SK-N-SH treated with all-trans-retinoic acid at 6 μM for 48 hours (cell line): ENCODE measurements around the gene PACS1.

Experiments
- ATAC-seq: fragments of 200-7000 bp; cut with Tn5 transposase; 3 replicates; pipeline ENCODE4 v1.9.1; 2020; ENCODE audit warnings: mild to moderate bottlenecking, moderate library complexity
- CSDC2 ChIP-seq: fragments of 250-450 bp; sonication (Bioruptor Pico); IDR thresholded peaks from 2 replicates; pipeline ENCODE4 v1.5.0; 2020; ENCODE audit warnings: mild to moderate bottlenecking, moderate library complexity
- GLIS3 ChIP-seq: fragments of 250-450 bp; sonication (Bioruptor Pico); IDR thresholded peaks from 2 replicates; pipeline ENCODE4 v1.5.0; 2020; ENCODE audit warnings: mild to moderate bottlenecking, moderate library complexity
- ISL1 ChIP-seq: fragments of 250-450 bp; sonication (Bioruptor Pico); IDR thresholded peaks from 2 replicates; pipeline ENCODE4 v2.1.2; 2022; ENCODE audit warnings: mild to moderate bottlenecking, moderate library complexity
- OSR1 ChIP-seq: fragments of 250-450 bp; sonication (Bioruptor Pico); IDR thresholded peaks from 2 replicates; pipeline ENCODE4 v1.8.0; 2022; ENCODE audit warnings: moderate library complexity, mild to moderate bottlenecking, inconsistent platforms
- SNAI2 ChIP-seq: fragments of 250-450 bp; sonication (Bioruptor Pico); IDR thresholded peaks from 2 replicates; pipeline ENCODE4 v1.5.0; 2020; ENCODE audit warnings: mild to moderate bottlenecking, moderate library complexity
- TCF4 ChIP-seq: fragments of 250-450 bp; sonication (Bioruptor Pico); IDR thresholded peaks from 2 replicates; pipeline ENCODE4 v1.8.0; 2021; ENCODE audit warnings: mild to moderate bottlenecking, moderate library complexity, borderline replicate concordance
- TOX ChIP-seq: fragments of 250-450 bp; sonication (Bioruptor Pico); IDR thresholded peaks from 2 replicates; pipeline ENCODE4 v1.8.0; 2021; ENCODE audit warnings: mild to moderate bottlenecking, moderate library complexity, borderline replicate concordance
- TSHZ2 ChIP-seq: fragments of 250-450 bp; sonication (Bioruptor Pico); IDR thresholded peaks from 2 replicates; pipeline ENCODE4 v1.5.0; 2020; ENCODE audit warnings: mild to moderate bottlenecking, moderate library complexity
- ZC3H10 ChIP-seq: fragments of 250-450 bp; sonication (Bioruptor Pico); IDR thresholded peaks from 2 replicates; pipeline ENCODE4 v1.5.1; 2021; ENCODE audit warnings: mild to moderate bottlenecking, moderate library complexity
- ZFP3 ChIP-seq: fragments of 250-450 bp; sonication (Bioruptor Pico); IDR thresholded peaks from 2 replicates; pipeline ENCODE4 v1.5.0; 2020; ENCODE audit warnings: mild to moderate bottlenecking, moderate library complexity
- ZFP30 ChIP-seq: fragments of 450-650 bp; formaldehyde crosslinking; IDR thresholded peaks from 2 replicates; pipeline ENCODE4 v1.5.0; 2022; ENCODE audit warnings: mild to moderate bottlenecking, moderate library complexity
- ZNF565 ChIP-seq: fragments of 450-650 bp; formaldehyde crosslinking; conservative IDR thresholded peaks from 2 replicates; pipeline ENCODE4 v1.5.0; 2020; ENCODE audit warnings: low read depth, mild to moderate bottlenecking, moderate library complexity
- ZNF8 ChIP-seq: fragments of 450-650 bp; formaldehyde crosslinking; IDR thresholded peaks from 2 replicates; pipeline ENCODE4 v1.5.0; 2020; ENCODE audit warnings: mild to moderate bottlenecking, moderate library complexity
- TF ChIP-seq, protein P1 (sequence below): fragments of 250-450 bp; sonication (Bioruptor Pico); IDR thresholded peaks from 2 replicates; pipeline ENCODE4 v1.8.0; 2021; ENCODE audit warnings: low read depth, mild to moderate bottlenecking, moderate library complexity, borderline replicate concordance
- TF ChIP-seq, protein P2 (sequence below): fragments of 250-450 bp; sonication (Bioruptor Pico); IDR thresholded peaks from 2 replicates; pipeline ENCODE4 v1.8.0; 2020; ENCODE audit warnings: mild to moderate bottlenecking, moderate library complexity, borderline replicate concordance

PACS1 gene

DNA sequence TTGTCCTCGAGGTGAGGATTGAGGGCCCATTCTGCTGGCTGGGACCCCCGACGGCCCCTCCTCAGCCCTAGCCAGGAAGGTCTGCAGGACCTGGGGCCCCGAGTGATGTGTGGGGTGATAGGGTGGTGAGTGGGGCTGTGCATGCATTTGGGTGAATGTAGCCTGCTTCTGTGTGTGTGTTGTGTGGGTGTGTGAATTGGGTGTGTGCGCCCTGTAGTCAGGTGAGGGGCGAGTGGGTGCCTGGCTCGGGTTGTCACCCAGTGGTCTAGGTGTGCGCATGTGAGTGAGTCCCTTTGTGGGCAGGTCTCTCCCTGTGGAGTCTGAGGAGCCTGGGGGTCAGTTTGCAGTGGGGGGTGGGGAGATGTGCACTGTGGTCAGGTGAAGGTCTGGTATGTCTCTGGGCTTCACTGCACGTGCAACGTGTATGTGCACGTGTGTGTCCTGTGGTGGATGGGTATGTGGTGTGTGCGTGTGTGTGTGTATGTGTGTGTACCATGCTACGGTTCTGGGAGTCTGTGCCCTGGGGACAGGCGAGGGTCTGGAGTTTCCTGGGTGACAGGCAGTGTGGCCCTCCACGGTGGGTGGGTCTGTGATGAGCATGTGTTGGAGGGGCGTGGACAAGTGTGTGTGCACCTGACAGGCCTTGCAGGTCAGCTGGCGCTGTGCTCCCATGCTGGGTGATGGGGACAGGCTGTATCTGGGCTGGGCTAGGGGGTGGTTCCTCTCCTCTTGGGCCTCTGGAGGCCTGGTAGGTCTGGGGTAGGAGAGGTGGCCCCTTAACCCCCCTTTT is 222.7 kb downstream of the PACS1 start:
- no peak for ATAC-seq
- TF ChIP-seq TSHZ2 (CRISPR knock-in tag), result no peak
- no peak for TF ChIP-seq GLIS3
- TF ChIP-seq OSR1 (CRISPR knock-in tag), result no peak
- TF ChIP-seq, protein P1, sequence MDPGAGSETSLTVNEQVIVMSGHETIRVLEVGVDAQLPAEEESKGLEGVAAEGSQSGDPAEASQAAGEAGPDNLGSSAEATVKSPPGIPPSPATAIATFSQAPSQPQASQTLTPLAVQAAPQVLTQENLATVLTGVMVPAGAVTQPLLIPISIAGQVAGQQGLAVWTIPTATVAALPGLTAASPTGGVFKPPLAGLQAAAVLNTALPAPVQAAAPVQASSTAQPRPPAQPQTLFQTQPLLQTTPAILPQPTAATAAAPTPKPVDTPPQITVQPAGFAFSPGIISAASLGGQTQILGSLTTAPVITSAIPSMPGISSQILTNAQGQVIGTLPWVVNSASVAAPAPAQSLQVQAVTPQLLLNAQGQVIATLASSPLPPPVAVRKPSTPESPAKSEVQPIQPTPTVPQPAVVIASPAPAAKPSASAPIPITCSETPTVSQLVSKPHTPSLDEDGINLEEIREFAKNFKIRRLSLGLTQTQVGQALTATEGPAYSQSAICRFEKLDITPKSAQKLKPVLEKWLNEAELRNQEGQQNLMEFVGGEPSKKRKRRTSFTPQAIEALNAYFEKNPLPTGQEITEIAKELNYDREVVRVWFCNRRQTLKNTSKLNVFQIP (CRISPR knock-in tag), result no peak
- TF ChIP-seq, protein P2, sequence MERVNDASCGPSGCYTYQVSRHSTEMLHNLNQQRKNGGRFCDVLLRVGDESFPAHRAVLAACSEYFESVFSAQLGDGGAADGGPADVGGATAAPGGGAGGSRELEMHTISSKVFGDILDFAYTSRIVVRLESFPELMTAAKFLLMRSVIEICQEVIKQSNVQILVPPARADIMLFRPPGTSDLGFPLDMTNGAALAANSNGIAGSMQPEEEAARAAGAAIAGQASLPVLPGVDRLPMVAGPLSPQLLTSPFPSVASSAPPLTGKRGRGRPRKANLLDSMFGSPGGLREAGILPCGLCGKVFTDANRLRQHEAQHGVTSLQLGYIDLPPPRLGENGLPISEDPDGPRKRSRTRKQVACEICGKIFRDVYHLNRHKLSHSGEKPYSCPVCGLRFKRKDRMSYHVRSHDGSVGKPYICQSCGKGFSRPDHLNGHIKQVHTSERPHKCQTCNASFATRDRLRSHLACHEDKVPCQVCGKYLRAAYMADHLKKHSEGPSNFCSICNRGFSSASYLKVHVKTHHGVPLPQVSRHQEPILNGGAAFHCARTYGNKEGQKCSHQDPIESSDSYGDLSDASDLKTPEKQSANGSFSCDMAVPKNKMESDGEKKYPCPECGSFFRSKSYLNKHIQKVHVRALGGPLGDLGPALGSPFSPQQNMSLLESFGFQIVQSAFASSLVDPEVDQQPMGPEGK (CRISPR knock-in tag), result no peak
- TF ChIP-seq ZFP3 (CRISPR knock-in tag), result no peak
- TF ChIP-seq ISL1 (CRISPR knock-in tag), result no peak
- TF ChIP-seq ZNF8 (CRISPR knock-in tag), result no peak

DNA sequence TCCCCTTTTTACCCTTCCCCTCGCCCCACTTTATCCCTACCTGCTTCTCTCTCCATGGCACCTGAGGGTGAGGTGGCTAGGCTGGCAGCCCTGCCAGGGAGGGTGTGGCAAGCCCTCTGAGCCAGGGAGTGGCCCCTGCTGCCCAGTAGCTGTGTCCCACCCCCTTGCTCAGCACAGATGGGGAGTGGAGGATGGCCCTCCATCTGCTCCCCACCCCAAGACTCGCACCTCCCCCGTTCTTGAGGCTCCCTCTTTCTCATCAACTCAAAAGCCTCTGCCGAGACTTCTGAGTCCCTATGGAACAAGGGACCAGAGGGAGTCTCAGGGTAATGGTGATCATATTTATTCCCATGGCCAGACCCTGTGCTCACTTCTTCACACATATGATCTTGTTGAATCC is 223.3 kb downstream of the PACS1 start:
- no peak for ATAC-seq
- TF ChIP-seq SNAI2 (CRISPR knock-in tag) (no peak), CSDC2 (CRISPR knock-in tag) (no peak)

DNA sequence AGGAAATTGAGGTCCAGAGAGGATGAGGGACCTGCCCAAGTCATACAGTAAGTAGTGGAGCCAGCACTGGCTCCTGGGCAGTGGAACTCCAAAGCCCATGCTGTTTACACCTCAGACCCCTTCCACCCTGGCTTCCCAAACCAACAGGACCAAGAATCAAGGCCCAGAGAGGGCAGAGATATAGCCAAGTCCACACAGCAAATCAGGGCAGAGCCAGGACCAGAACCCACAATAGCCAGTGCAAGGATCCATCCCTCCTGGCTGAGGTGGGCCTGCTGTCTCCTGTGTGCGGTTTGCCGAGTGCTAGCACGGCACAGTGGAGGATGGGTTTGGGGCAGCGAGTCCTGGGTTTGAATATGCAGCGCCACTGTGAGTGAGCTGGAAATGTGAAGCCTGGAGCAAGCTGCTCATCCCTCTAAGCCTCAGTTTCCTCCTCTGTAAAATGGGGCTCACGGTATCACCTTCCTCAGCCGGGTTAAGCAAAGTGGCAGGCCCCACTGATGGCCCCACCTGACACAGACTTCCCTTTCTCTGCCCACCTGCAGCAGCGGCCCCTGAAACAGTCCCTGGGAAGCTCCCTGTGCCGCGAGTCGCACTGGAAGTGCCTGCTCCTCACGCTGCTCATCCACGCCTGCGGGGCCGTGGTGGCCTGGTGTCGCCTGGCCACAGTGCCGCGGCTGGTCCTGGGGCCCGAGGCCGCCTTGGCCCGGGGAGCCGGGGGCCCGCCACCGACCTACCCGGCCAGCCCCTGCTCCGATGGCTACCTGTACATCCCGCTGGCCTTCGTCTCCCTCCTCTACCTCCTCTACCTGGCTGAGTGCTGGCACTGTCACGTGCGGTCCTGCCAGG is 223.9 kb downstream of the PACS1 start:
- no peak for ATAC-seq

More for the DNA sequence above, 223.9 kb downstream of the PACS1 start:
- TF ChIP-seq ZC3H10, result no peak
- no peak for TF ChIP-seq TCF4
- TF ChIP-seq ZFP30 (CRISPR knock-in tag), result no peak
- TF ChIP-seq, protein P2 (CRISPR knock-in tag), result no peak
- no peak for TF ChIP-seq TSHZ2 (CRISPR knock-in tag)
- TF ChIP-seq TOX (CRISPR knock-in tag), result no peak
- TF ChIP-seq OSR1 (CRISPR knock-in tag), result no peak
- no peak for TF ChIP-seq ZNF565
- TF ChIP-seq CSDC2 (CRISPR knock-in tag), result no peak
- TF ChIP-seq, protein P1 (CRISPR knock-in tag), result no peak
